ENCODE measurements around the gene CCDC124.

DNA sequence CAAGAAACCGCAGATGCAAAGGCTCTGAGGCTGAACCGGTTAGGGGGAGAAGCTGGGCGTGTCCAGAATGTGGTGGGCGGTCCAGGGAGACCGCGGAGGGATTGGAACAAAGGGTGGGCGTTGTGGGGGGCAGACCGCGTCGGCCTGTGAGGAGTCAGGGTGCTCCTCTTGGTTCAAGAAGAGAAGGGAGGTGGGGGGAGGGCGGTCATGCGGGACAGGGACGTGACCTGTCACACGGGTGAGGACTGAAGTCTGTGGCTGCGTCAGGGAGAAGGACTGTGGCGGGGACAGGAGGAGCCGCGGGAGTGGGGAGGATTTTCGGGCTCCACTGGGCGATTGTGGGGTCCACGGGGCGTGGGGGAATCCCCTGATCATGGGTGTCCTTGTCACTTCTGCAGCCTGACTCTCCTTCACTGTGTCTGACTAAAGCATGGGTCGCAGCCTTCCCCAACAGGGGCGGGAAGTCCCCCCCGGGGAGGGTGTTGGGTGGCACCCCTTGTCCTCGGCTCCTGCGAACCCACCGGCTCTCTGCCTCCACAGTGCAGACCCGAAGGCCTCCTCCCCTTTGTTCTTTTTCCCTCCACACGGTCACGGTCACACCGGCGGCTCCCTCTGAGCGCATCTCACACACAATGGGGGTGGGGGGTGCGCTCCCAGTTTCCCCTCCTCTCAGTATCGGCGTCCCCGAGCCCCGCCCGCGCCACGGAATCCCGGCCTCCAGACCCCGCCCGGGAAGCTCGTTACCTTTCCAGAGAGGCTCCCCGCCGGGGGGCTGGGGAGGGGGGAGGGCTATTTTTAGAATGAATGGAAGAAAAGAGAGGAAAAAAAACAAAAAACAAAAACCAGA, 17.7 kb downstream of the CCDC124 start:
- TF ChIP-seq, protein P1, sequence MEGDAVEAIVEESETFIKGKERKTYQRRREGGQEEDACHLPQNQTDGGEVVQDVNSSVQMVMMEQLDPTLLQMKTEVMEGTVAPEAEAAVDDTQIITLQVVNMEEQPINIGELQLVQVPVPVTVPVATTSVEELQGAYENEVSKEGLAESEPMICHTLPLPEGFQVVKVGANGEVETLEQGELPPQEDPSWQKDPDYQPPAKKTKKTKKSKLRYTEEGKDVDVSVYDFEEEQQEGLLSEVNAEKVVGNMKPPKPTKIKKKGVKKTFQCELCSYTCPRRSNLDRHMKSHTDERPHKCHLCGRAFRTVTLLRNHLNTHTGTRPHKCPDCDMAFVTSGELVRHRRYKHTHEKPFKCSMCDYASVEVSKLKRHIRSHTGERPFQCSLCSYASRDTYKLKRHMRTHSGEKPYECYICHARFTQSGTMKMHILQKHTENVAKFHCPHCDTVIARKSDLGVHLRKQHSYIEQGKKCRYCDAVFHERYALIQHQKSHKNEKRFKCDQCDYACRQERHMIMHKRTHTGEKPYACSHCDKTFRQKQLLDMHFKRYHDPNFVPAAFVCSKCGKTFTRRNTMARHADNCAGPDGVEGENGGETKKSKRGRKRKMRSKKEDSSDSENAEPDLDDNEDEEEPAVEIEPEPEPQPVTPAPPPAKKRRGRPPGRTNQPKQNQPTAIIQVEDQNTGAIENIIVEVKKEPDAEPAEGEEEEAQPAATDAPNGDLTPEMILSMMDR (IDR thresholded peaks at IDR 0.05): no peak
- TF ChIP-seq POLR2AphosphoS5 (IDR thresholded peaks at IDR 0.05) (no peak), POLR2A (IDR thresholded peaks at IDR 0.05) (no peak), EP300 (IDR thresholded peaks at IDR 0.05) (no peak)
